CD4-positive, alpha-beta T cell treated with Interleukin-15 for 4 hours (primary cell): ENCODE data around the gene IGLL5.

ENCODE experiments used
- DNase-seq: peaks from one replicate; pipeline ENCODE4 v3.0.0-alpha.2; 2020; ENCODE audit warnings: low spot score

The IGLL5 gene

GRCh38 chr22:22927196-22927887, 39.7 kb downstream of the IGLL5 start:
- no peak for DNase-seq

- no peak for DNase-seq
Observed at GRCh38 chr22:22927888-22928665, 40.5 kb downstream of the IGLL5 start.

GRCh38 chr22:22928666-22929380, 41.2 kb downstream of the IGLL5 start:
- DNase-seq = peak; percentile 55

- DNase-seq = no peak
Observed at GRCh38 chr22:22929381-22930221, 42.0 kb downstream of the IGLL5 start.

- no peak for DNase-seq
Observed at GRCh38 chr22:22930222-22930497, 42.5 kb downstream of the IGLL5 start.

GRCh38 chr22:22930571-22931556, 43.2 kb downstream of the IGLL5 start:
- DNase-seq = no peak

GRCh38 chr22:22931557-22932270, 44.1 kb downstream of the IGLL5 start:
- no peak for DNase-seq

GRCh38 chr22:22932512-22932941, 44.9 kb downstream of the IGLL5 start:
- DNase-seq = no peak

- DNase-seq = no peak
Observed at GRCh38 chr22:22933100-22933806, 45.6 kb downstream of the IGLL5 start.

- DNase-seq = no peak
Observed at GRCh38 chr22:22933807-22934542, 46.4 kb downstream of the IGLL5 start.

GRCh38 chr22:22934543-22935055, 47.0 kb downstream of the IGLL5 start:
- DNase-seq = no peak

- DNase-seq = no peak
Observed at GRCh38 chr22:22935056-22935545, 47.5 kb downstream of the IGLL5 start.

GRCh38 chr22:22935546-22936157, 48.0 kb downstream of the IGLL5 start:
- no peak for DNase-seq

GRCh38 chr22:22936180-22936914, 48.7 kb downstream of the IGLL5 start:
- no peak for DNase-seq

- no peak for DNase-seq
Observed at GRCh38 chr22:22936915-22937656, 49.5 kb downstream of the IGLL5 start.

GRCh38 chr22:22937894-22938480, 50.4 kb downstream of the IGLL5 start:
- no peak for DNase-seq
